GM21717 (cell line): Measurements from ENCODE around the gene DAPK3.
A peak's percentile ranks its signal among the peaks of the same experiment; 100 is the strongest.
"Not testable (repeated sequence)": the region's sequence is repeated elsewhere in the genome, so short reads cannot be mapped to it uniquely, and the experiment has no call there.

Source experiments
- ATAC-seq: cut with Tn5 transposase; IDR thresholded peaks from one replicate; pipeline ENCODE4 v1.9.1; 2021; ENCODE audit warnings: mild to moderate bottlenecking, moderate library complexity; ENCODE audit not compliant: unreplicated experiment

Gene DAPK3

GRCh38 chr19:4005436-4005835, 34.5 kb upstream of the DAPK3 start:
- ATAC-seq = not testable (repeated sequence)

- not testable (repeated sequence) for ATAC-seq
Observed at GRCh38 chr19:4000798-4001197, 29.9 kb upstream of the DAPK3 start.

- ATAC-seq = not testable (repeated sequence)
Observed at GRCh38 chr19:3998667-3999412, 27.9 kb upstream of the DAPK3 start.

- no peak for ATAC-seq
Observed at GRCh38 chr19:3995607-3996006, 24.7 kb upstream of the DAPK3 start.

GRCh38 chr19:3990815-3991117, 19.9 kb upstream of the DAPK3 start:
- no peak for ATAC-seq

- peak; percentile 33 for ATAC-seq
Observed at GRCh38 chr19:3987619-3988371, 16.9 kb upstream of the DAPK3 start.

- ATAC-seq = no peak
Observed at GRCh38 chr19:3986260-3987041, 15.6 kb upstream of the DAPK3 start.

- no peak for ATAC-seq
Observed at GRCh38 chr19:3985643-3986259, 14.9 kb upstream of the DAPK3 start.

- peak; percentile 40 for ATAC-seq
Observed at GRCh38 chr19:3984908-3985642, 14.2 kb upstream of the DAPK3 start, which contains the start of gene EEF2. EEF2 (minus strand) TSS chr19:3985463; CDS start chr19:3985380, 83 bp downstream.

GRCh38 chr19:3984584-3984907, 13.6 kb upstream of the DAPK3 start:
- no peak for ATAC-seq

GRCh38 chr19:3983936-3984583, 13.2 kb upstream of the DAPK3 start:
- no peak for ATAC-seq

GRCh38 chr19:3983542-3983914, 12.6 kb upstream of the DAPK3 start:
- no peak for ATAC-seq

GRCh38 chr19:3982701-3983541, 12.0 kb upstream of the DAPK3 start:
- no peak for ATAC-seq

GRCh38 chr19:3981736-3982681, 11.1 kb upstream of the DAPK3 start:
- ATAC-seq = no peak

- ATAC-seq = no peak
Observed at GRCh38 chr19:3981373-3981735, 10.5 kb upstream of the DAPK3 start.

- no peak for ATAC-seq
Observed at GRCh38 chr19:3980353-3981251, 9.7 kb upstream of the DAPK3 start.

- ATAC-seq = no peak
Observed at GRCh38 chr19:3979674-3980352, 8.9 kb upstream of the DAPK3 start.
